Measurements from ENCODE around the gene ZNF689. TPM values are rescaled to one million over a fixed set of nuclear protein-coding genes. Genes with fewer than 3 reads are reported as not detected.
"Not testable (repeated sequence)": the region's sequence is repeated elsewhere in the genome, so short reads cannot be mapped to it uniquely, and the experiment has no call there.

Gene ZNF689
- total RNA-seq, 1 donor from 2014 or later = 7.7 TPM

DNA sequence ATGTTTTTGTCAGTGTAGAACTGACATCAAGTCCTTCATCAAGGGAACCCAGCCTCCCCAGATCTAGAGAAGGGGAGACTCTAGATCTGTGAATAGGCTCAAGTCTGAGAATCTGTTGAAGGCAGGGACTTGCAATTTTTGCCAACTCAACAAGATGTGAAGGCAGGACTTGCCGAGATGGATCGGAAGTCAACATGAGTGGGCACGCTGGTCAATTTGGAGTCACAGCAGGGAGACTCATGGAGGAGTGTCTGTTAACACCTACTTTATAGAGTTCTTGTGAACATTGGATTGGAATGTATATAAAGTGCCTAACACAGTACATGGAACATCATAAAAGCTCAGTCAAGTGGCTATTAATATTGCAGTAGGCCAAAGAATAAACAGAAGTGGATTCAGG lies 10.0 kb downstream of the ZNF689 start:
- no peak overlapping the region for H3K4me3 ChIP-seq (ENCODE audit: low read depth, low read length)
- no peak for DNase-seq (ENCODE audit: low read depth)
- TF ChIP-seq CTCF (conservative IDR thresholded peaks at IDR 0.05; ENCODE audit: low read depth, low read length) = no peak

GRCh38 chr16:30592871-30593270 lies 17.3 kb downstream of the ZNF689 start:
- no peak for DNase-seq (ENCODE audit: low read depth)
- no peak overlapping the region for H3K4me3 ChIP-seq (ENCODE audit: low read depth, low read length)
- no peak for TF ChIP-seq CTCF (conservative IDR thresholded peaks at IDR 0.05; ENCODE audit: low read depth, low read length)

GRCh38 chr16:30590869-30591268 lies 19.3 kb downstream of the ZNF689 start:
- H3K4me3 ChIP-seq (ENCODE audit: low read depth, low read length) = not testable (repeated sequence)

GRCh38 chr16:30589582-30589981 lies 20.6 kb downstream of the ZNF689 start:
- H3K4me3 ChIP-seq (ENCODE audit: low read depth, low read length); DNase-seq (ENCODE audit: low read depth): not testable (repeated sequence)

More at GRCh38 chr16:30590869-30591268, 19.3 kb downstream of the ZNF689 start:
- DNase-seq (ENCODE audit: low read depth) = not testable (repeated sequence)

DNA sequence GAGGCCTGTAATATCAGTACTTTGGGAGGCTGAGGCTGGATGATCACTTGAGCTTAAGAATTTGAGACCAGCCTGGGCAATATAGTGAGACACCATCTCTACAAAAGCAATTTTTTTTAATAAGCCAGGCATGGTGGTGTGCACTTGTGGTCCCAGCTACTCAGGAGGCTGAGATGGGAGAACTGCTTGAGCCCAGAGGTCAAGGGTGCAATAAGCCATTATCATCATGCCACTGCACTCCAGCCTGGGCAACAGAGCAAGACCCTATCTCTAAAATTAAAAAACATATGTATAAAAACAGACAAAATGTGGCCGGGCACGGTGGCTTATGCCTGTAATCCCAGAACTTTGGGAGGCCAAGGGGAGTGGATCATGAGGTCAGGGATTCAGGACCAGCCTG lies 21.5 kb downstream of the ZNF689 start:
- H3K4me3 ChIP-seq (ENCODE audit: low read depth, low read length) = no peak overlapping the region
- no peak for DNase-seq (ENCODE audit: low read depth)
- TF ChIP-seq CTCF (conservative IDR thresholded peaks at IDR 0.05; ENCODE audit: low read depth, low read length) = no peak

GRCh38 chr16:30585400-30586191 lies 24.6 kb downstream of the ZNF689 start, which contains the start of gene ZNF785:
TSS of gene ZNF785 (minus strand) at chr16:30585697. CDS start at chr16:30585611, 86 bp downstream.
- peak within 1 kb of the TSS; percentile 80 for H3K4me3 ChIP-seq (ENCODE audit: low read depth, low read length)
- peak; percentile 94 for DNase-seq (ENCODE audit: low read depth)
- peak; percentile 23 for TF ChIP-seq CTCF (conservative IDR thresholded peaks at IDR 0.05; ENCODE audit: low read depth, low read length)

DNA sequence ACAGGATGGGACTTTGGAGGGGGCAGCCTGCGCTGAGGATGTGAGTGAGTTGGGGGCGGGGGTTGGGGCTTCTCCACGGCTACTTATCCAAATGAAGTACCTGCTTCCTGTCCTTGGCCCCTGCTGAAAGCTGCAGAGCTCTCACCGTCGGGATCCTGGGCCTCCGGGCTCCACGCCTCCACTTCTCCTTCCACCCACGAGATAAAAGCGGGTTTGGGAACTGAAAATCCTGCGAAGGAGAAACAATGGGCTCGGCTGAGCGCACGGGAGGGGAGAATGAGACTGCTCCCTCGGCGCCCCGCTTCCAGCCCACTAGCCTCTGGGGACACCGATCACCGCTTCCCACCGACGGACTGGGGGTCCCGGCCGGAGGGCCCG lies 25.2 kb downstream of the ZNF689 start:
- peak overlapping the region; percentile 80 for H3K4me3 ChIP-seq (ENCODE audit: low read depth, low read length)
- DNase-seq (ENCODE audit: low read depth) = no peak
- no peak for TF ChIP-seq CTCF (conservative IDR thresholded peaks at IDR 0.05; ENCODE audit: low read depth, low read length)

DNA sequence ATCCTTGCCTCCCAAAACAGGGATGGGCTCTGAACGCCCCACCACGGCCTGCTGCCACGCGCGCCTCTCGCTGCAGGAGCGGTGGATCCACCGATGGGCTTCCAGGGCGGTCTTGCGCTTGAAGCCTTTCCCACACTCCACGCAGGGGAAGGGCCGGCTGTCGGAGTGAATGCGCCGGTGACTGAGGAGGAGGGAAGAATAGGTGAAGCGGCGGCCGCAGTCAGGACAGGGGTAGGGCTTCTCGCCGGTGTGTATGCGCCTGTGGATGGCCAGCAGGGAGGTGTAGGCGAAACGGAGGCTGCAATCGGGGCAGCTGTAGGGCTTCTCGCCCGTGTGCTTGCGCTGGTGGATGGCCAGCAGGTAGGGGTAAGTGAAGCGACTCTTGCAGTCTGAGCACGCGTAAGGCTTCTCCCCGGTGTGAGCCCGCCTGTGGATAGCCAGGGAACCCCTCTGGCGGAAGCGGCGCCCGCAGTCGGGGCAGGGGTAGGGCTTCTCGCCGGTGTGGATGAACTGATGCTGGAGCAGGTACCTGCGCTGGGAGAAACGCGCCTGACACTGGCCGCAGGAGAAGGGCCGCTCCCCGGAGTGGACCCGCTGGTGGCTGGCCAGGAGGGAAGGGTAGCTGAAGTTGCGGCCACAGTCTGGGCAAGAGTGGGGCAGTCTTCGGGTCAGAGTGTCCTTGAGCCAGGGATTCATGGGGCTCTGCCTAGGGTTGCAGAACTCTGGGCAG lies 27.4 kb downstream of the ZNF689 start:
- no peak for DNase-seq (ENCODE audit: low read depth)
- no peak overlapping the region for H3K4me3 ChIP-seq (ENCODE audit: low read depth, low read length)
- TF ChIP-seq CTCF (conservative IDR thresholded peaks at IDR 0.05; ENCODE audit: low read depth, low read length) = no peak
